HG02943 (cell line): ENCODE data around the gene ZCCHC7.

Source experiments
- ATAC-seq: cut with Tn5 transposase; IDR thresholded peaks from one replicate; pipeline ENCODE4 v1.9.1; 2021; ENCODE audit warnings: mild to moderate bottlenecking, low read depth, moderate library complexity; ENCODE audit not compliant: unreplicated experiment

The ZCCHC7 gene

GRCh38 chr9:37364751-37365360 is 244.5 kb downstream of the ZCCHC7 start:
- no peak for ATAC-seq

DNA sequence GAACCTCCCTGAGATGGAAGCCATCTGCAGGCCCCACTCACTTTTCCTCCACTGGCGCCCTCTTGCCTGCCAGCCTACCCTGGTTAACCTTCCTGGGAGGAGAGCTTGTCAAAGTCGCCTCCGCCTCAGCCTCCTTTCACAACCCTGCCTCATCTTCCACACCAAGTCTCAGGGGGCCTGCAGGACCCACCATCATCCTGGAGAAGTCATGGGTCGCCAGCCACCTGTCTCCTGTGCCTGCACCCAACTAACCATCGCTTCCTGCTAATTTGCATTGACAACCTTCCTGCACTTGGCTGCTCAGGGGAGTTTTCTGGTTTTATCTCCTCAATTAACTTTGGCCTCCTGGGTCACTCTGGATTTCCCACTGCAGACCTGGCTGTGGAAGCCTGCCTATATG is 249.3 kb downstream of the ZCCHC7 start:
- ATAC-seq = no peak

DNA sequence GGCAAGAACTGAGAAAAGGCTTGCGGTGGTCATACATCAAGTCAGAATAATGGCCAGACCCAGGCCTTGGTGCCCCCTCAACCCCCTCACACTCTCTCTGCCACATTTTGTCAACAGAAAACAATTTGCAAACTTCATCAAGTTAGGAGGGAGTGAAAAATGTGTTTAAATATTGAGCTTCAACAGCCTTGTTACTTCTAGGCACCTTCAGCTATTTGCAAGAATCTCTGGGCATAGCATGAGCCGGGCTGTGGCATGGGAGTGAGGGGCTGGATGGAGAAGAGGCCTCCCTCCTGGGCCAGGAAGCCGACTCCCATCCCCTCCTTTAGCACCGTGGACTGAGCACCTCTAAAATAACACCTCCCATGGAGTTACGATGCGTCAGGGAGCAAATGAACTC is 249.9 kb downstream of the ZCCHC7 start:
- no peak for ATAC-seq

- ATAC-seq = peak; percentile 60
Observed at GRCh38 chr9:37370968-37371563, 250.7 kb downstream of the ZCCHC7 start.

DNA sequence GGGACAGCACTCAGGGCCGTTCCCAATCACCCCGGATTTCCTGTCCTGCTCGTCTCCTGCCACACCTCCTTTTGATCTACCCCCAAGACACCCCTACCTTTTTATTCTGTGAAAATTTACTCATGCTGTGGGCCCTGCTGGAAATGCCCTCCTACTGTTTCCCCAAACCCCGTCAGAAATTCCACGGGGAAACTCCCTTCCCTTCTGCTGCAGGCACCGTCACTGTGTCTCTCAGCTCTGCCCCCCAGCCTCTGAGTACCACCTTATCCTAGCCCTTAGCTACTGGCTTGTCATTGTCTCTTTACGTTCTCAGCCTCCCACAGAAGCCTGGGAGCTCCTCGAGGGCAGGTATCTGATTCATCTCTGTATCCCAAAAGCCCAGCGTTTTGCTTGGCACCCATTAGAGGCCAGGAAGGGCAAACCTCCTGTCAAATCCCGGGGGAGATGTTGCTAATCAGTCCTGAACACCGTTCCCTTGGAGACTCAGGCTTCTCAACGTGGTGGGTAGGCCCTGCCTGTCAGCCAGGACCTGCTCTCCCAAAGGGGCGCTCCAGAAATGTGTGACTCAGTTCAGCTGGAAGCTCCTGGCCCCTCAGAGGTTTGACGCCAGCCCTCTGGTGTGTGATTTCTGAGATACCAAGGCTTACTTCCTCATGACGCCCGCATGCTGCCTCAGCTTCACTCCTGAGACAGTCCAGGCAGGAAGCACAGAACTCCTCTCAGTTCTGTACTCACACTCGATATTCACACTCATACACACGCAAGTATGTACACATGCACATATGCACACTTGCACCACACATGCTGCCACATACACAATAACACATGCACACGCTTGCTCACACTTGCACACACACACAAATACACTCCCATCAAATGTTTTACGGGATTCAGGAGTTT is 251.4 kb downstream of the ZCCHC7 start:
- peak; percentile 11 for ATAC-seq

- ATAC-seq = no peak
Observed at GRCh38 chr9:37372839-37373238, 252.5 kb downstream of the ZCCHC7 start.

DNA sequence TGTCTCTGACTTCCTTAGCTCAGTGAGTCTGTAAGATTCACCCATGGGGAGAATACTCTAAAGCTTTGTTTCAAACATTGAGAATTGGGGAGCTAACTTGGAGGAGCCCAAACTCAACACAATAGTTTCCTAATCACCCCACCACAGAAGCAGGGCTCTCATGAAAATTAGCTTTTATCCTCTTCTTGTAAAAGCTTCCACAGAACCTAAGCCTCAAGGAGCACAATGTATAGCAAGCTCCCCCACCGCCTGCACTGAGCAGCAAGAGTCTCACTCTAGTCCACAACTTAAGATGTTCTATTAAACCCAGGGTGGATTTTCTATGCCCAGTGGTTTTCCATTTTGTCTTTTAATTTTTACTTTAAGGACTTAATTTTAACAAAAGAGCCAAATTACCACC is 253.2 kb downstream of the ZCCHC7 start:
- ATAC-seq = no peak

GRCh38 chr9:37374892-37375291 is 254.5 kb downstream of the ZCCHC7 start:
- no peak for ATAC-seq

DNA sequence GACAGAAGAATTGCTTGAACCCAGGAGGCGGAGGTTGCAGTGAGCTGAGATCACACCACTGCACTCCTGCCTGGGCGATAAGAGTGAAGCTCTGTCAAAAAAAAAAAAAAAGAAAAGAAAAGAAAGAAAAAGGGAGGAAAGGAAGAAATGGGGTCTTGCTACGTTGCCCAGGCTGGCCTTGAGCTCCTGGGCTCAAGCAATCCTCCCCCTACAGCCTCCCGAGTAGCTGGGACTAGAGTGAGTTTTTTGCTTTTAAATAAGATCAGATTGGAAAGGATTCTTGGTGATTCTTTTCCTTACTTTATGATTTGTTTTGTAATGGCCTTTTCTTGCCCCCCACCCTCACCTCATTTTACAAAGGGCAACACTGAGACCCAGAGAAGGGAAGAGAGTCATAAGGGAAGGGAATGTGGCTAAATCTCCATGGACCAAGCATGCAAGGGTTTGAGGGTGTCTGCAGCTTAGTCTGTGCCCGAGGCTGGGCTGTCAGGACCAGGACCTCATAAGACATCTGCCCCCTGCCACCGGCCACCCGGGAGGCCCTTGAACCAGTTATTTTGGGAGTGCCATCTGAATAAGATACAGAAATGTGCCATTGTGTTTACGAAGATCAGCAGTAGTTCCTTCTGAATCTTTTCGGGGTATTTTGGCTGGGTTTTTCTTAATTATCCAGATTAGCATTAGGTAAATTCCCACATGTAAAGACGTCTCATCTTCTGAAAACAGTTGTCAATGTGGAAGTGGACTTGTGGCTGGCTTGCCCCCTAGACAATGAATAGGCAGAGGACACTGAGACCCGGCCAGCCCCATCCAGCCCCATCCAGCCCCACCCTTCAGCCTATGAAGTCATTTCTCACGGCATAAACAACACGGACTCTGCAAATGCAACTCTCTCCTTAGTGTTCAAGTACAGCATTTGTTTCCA is 257.6 kb downstream of the ZCCHC7 start:
- ATAC-seq = no peak

DNA sequence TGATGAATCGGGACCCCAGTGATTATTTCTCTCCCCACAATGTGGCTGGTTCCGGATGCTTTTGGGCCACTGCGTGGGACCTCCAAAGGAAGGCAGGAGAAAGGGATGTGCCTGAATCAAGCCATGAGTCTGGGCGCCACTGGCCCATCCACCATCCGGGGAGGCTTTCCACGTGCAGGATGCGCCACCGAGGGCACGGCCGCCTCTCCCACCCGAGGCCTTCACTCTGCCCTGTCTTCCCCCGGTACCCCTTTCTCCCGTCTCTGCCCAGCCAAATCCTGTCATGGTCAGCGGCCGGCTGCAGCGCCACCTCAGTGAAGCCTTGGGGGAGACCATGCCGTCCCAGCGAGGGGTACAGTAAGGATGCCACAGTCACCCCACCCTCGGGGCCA is 258.2 kb downstream of the ZCCHC7 start:
- ATAC-seq = no peak

DNA sequence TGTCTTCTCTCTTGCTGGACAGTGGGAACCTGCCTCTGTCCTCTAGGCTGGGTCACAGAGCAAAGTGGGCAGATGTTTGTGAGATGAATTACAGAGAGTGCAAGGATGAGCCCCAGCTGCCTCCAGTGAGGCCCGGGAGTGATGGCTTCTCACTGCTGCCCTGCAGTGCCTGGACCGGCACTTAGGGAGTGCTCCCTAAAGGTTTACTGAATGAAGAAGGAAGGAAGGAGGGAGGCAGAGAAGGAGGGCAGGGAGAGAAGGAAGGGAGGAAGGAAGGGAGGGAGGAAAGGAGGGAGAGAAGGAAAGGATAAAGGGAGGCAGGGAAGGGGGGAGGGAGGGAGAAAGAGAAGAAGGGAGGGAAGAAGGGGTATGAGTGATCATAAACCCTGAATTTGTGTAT is 259.5 kb downstream of the ZCCHC7 start:
- ATAC-seq = no peak

GRCh38 chr9:37380570-37380969 is 260.2 kb downstream of the ZCCHC7 start:
- no peak for ATAC-seq

GRCh38 chr9:37381094-37381741 is 260.8 kb downstream of the ZCCHC7 start:
- no peak for ATAC-seq

- no peak for ATAC-seq
Observed at GRCh38 chr9:37382161-37382981, 262.0 kb downstream of the ZCCHC7 start.

- no peak for ATAC-seq
Observed at GRCh38 chr9:37382982-37383357, 262.6 kb downstream of the ZCCHC7 start.

DNA sequence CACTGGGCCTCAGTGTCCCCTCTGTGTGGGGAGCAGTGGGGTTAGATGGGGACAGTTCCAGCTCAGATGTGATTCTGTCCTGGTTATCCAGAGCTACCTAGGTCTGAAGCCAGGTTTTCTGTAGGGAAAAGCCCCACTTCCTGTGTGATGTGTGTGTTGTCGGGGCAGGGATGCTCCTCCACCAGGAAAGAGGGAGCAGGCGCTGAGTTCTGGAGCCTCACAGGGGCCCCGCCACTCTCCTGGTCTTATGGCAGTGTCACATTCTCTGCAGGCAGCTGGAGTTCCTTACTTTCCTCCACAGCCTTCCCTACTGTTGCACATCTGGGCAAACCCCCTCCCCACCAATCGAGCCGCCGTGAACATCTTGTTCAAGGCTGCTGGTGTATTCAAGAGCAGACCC is 263.0 kb downstream of the ZCCHC7 start:
- ATAC-seq = no peak

- ATAC-seq = no peak
Observed at GRCh38 chr9:37383876-37384746, 263.7 kb downstream of the ZCCHC7 start.

DNA sequence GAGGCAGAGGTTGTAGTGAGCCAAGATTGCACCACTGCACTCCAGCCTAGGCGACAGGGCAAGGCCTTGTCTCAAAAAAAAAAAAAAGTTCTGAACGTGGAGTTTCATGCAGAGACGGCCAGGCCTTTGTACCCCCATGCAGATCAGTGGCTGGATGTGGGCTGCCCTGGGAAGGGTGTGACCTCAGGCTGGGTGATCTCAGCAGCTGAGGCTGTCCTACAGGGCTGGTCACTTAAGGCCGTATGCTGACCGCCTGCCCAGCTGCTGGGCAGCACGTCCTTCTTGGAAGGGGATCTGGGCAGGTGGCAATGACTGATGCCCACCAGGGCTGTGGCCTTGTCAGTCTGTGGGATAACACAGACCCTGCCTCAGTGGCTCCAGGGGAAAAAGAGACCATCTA is 264.9 kb downstream of the ZCCHC7 start:
- ATAC-seq = no peak
